H9 (cell line): ENCODE data around the gene REEP3. TPM values are rescaled to one million over a fixed set of nuclear protein-coding genes. Genes with fewer than 3 reads are reported as not detected.

Experiments
- DNase-seq: peaks from one replicate; pipeline ENCODE4 v3.0.0-alpha.2; 2017
- H2AFZ ChIP-seq: one replicate; pipeline ENCODE4 v1.6.1; 2013; ENCODE audit warnings: mild to moderate bottlenecking, low read length, control low read depth, moderate library complexity
- H2AK5ac ChIP-seq: 2 replicates; pipeline ENCODE4 v1.6.1; 2013; ENCODE audit warnings: low read length, control low read depth, mixed read lengths; ENCODE audit not compliant: insufficient read length
- H2BK120ac ChIP-seq: one replicate; pipeline ENCODE4 v1.6.1; 2013; ENCODE audit warnings: low read depth, mild to moderate bottlenecking, low read length, control low read depth, inconsistent platforms; ENCODE audit not compliant: poor library complexity, severe bottlenecking
- H2BK12ac ChIP-seq: 2 replicates; pipeline ENCODE4 v1.6.1; 2013; ENCODE audit warnings: low read length, control low read depth, mixed read lengths, low read depth; ENCODE audit not compliant: insufficient read length
- H2BK15ac ChIP-seq: 2 replicates; pipeline ENCODE4 v1.6.1; 2013; ENCODE audit warnings: low read depth, low read length, control low read depth
- H2BK20ac ChIP-seq: one replicate; pipeline ENCODE4 v1.6.1; 2013; ENCODE audit warnings: low read depth, mild to moderate bottlenecking, low read length, control low read depth, inconsistent platforms; ENCODE audit not compliant: poor library complexity, severe bottlenecking
- H2BK5ac ChIP-seq: 2 replicates; pipeline ENCODE4 v1.6.1; 2013; ENCODE audit warnings: low read length, control low read depth, mixed read lengths; ENCODE audit not compliant: insufficient read length
- H3K14ac ChIP-seq: 2 replicates; pipeline ENCODE4 v1.6.1; 2013; ENCODE audit warnings: low read length, control low read depth; ENCODE audit not compliant: insufficient read depth
- H3K18ac ChIP-seq: 2 replicates; pipeline ENCODE4 v1.6.1; 2013; ENCODE audit warnings: low read depth, mild to moderate bottlenecking, mixed read lengths, low read length, control low read depth; ENCODE audit not compliant: insufficient read length
- H3K23ac ChIP-seq: 2 replicates; pipeline ENCODE4 v1.6.1; 2013; ENCODE audit warnings: low read length, control low read depth, mixed read lengths, low read depth; ENCODE audit not compliant: insufficient read length
- H3K23me2 ChIP-seq: 2 replicates; pipeline ENCODE4 v1.6.1; 2013; ENCODE audit warnings: low read depth, mild to moderate bottlenecking, mixed read lengths, low read length, control low read depth; ENCODE audit not compliant: insufficient read length, poor library complexity, severe bottlenecking
- H3K27ac ChIP-seq: 2 replicates; pipeline ENCODE4 v1.5.1; 2013; ENCODE audit warnings: low read length, control low read depth, mixed read lengths, low read depth; ENCODE audit not compliant: insufficient read length
- H3K27me3 ChIP-seq: 2 replicates; pipeline ENCODE4 v1.6.1; 2013; ENCODE audit warnings: low read length, control low read depth, inconsistent platforms; ENCODE audit not compliant: insufficient read depth
- H3K4ac ChIP-seq: 2 replicates; pipeline ENCODE4 v1.6.1; 2013; ENCODE audit warnings: low read depth, mild to moderate bottlenecking, control low read depth, inconsistent platforms, low read length, moderate library complexity
- H3K4me1 ChIP-seq: 2 replicates; pipeline ENCODE4 v1.6.1; 2013; ENCODE audit warnings: low read length, control low read depth, inconsistent platforms; ENCODE audit not compliant: insufficient read depth
- H3K4me2 ChIP-seq: 2 replicates; pipeline ENCODE4 v1.6.1; 2013; ENCODE audit warnings: low read length, control low read depth, mixed read lengths; ENCODE audit not compliant: insufficient read length, insufficient read depth
- H3K56ac ChIP-seq: 2 replicates; pipeline ENCODE4 v1.6.1; 2013; ENCODE audit warnings: low read depth, mild to moderate bottlenecking, mixed read lengths, low read length, control low read depth; ENCODE audit not compliant: insufficient read length
- H3K79me1 ChIP-seq: 2 replicates; pipeline ENCODE4 v1.6.1; 2013; ENCODE audit warnings: low read depth, mild to moderate bottlenecking, moderate library complexity, low read length, control low read depth, inconsistent platforms; ENCODE audit not compliant: insufficient read depth, poor library complexity, severe bottlenecking
- H3K79me2 ChIP-seq: 2 replicates; pipeline ENCODE4 v1.6.1; 2013; ENCODE audit warnings: low read length, control low read depth, inconsistent platforms; ENCODE audit not compliant: insufficient read depth
- H3K9ac ChIP-seq: 2 replicates; pipeline ENCODE4 v1.6.1; 2013; ENCODE audit warnings: low read length, control low read depth, mixed read lengths; ENCODE audit not compliant: insufficient read length; ENCODE audit errors: extremely low read depth
- H3K9me3 ChIP-seq: one replicate; pipeline ENCODE4 v1.6.1; 2013; ENCODE audit warnings: low read depth, low read length, inconsistent platforms; ENCODE audit not compliant: control insufficient read depth
- H3T11ph ChIP-seq: one replicate; pipeline ENCODE4 v1.6.1; 2013; ENCODE audit warnings: mild to moderate bottlenecking, low read length, control low read depth, inconsistent platforms
- H4K20me1 ChIP-seq: one replicate; pipeline ENCODE4 v1.6.1; 2013; ENCODE audit not compliant: control insufficient read depth, insufficient read length, insufficient read depth
- H4K5ac ChIP-seq: 2 replicates; pipeline ENCODE4 v1.6.1; 2013; ENCODE audit warnings: low read depth, mild to moderate bottlenecking, mixed read lengths, low read length, control low read depth; ENCODE audit not compliant: insufficient read length
- H4K8ac ChIP-seq: replicated peaks from 2 replicates; pipeline ENCODE4 v1.6.1; 2013; ENCODE audit warnings: low read length, control low read depth, mixed read lengths, low read depth; ENCODE audit not compliant: insufficient read length
- H4K91ac ChIP-seq: 2 replicates; pipeline ENCODE4 v1.6.1; 2013; ENCODE audit warnings: low read depth, mild to moderate bottlenecking, moderate library complexity, mixed read lengths, low read length, control low read depth; ENCODE audit not compliant: insufficient read length
- H3K27ac Mint-ChIP-seq, 3 experiments: 2 replicates in 2 of 3; 3 replicates in 1 of 3; pipeline ENCODE4 v1.8.0; 2020 to 2021; ENCODE audit warnings: mixed read lengths in 3 of 3, mild to moderate bottlenecking in 1 of 3, moderate library complexity in 1 of 3
- H3K27me3 Mint-ChIP-seq: 2 replicates; pipeline ENCODE4 v1.8.0; 2021; ENCODE audit warnings: low read depth, mild to moderate bottlenecking, moderate library complexity, mixed read lengths
- H3K36me3 Mint-ChIP-seq, 3 experiments: 2 replicates in 2 of 3; 3 replicates in 1 of 3; pipeline ENCODE4 v1.8.0; 2020 to 2021; ENCODE audit warnings: low read depth in 3 of 3, mixed read lengths in 3 of 3; ENCODE audit not compliant: insufficient read depth in 1 of 3
- H3K4me1 Mint-ChIP-seq, 2 experiments: 2 replicates each; pipeline ENCODE4 v1.8.0; 2020; ENCODE audit warnings: mixed read lengths in 2 of 2
- H3K4me3 Mint-ChIP-seq, 2 experiments: 2 replicates in 1 of 2; 3 replicates in 1 of 2; pipeline ENCODE4 v1.8.0; 2020 to 2021; ENCODE audit warnings: mild to moderate bottlenecking in 2 of 2, mixed read lengths in 2 of 2, moderate library complexity in 1 of 2
- H3K9me3 Mint-ChIP-seq, 2 experiments: 2 replicates in 1 of 2; 3 replicates in 1 of 2; pipeline ENCODE4 v1.8.0; 2020; ENCODE audit warnings: mild to moderate bottlenecking in 2 of 2, mixed read lengths in 2 of 2, moderate library complexity in 1 of 2
- WGBS: extraction: QIAGEN DNeasy Blood & Tissue Kit; methylation state at CpG from one replicate; pipeline ENCODE4 v1.1.7; 2013; ENCODE audit warnings: missing lambda C conversion rate, low lambda C conversion rate, mixed read lengths; ENCODE audit not compliant: insufficient read length; ENCODE audit errors: extremely low coverage; 5-methylcytosine and 5-hydroxymethylcytosine counted together
- total RNA-seq: library from RNA; stranded (reverse); gene quantifications from 2 replicates; pipeline ENCODE4 v1.2.1, GENCODE V29; 2021
- TF ChIP-seq, protein P1 (sequence below): fragments of 200-600 bp; sonication (generic); conservative IDR thresholded peaks from 3 replicates; pipeline ENCODE4 v1.8.0; 2021; ENCODE audit warnings: antibody characterized with exemption, mild to moderate bottlenecking

Gene REEP3
- total RNA-seq, 1 experiment from 2014 or later: 21.4 TPM

DNA sequence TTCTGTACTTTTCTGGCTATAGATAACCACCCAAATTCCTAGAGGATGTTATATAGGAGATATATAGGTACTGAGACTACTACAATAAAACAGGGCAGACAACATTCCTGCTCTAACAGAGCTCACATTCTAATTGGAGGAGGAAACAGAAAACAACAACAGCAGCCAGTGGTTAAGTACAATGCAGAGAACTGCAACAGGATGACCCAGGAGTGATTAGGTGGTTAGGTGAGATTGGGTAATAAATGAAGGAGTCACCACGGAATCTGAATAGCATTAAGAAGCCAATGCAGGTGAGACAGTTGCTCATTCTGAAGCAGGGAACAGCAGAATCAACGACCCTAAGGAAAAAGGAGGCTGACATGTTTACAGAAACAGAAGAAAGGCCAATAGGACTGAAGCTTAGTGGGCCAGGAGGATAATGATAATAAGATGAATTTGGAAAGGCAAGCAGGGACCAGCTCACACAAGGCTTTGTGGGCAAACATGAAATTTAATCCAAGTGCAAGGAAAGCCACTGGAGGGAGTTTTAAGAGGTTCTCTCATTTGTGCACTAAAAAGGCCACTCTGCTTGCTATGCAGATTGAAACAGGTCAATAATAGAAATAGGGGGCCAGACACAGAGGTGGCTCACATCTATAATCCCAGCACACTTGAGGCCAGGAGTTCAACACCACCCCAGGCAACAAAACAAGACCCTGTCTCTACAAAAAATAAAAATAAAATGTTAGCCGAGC is 16.9 kb upstream of the REEP3 start:
- no peak overlapping the region for H2BK15ac ChIP-seq
- no peaks in the 10 kb centered on the region; a peak in 1 of 5 replicates for H3K9me3 Mint-ChIP-seq
- peak overlapping the region; percentile 75 for H3K27ac ChIP-seq
- no peak overlapping the region for H3K14ac ChIP-seq
- no peak overlapping the region for H2BK20ac ChIP-seq
- peaks cover 32 to 34% of the 10 kb centered on the region in 2 experiments for H3K4me1 Mint-ChIP-seq
- H3K18ac ChIP-seq: peak overlapping the region; percentile 46
- H3K79me2 ChIP-seq: peaks cover 9% of the 10 kb centered on the region; the same call in 1 of the 2 replicates
- no peak overlapping the region for H3K56ac ChIP-seq
- no peak overlapping the region for H3K4ac ChIP-seq
- no peak overlapping the region for H2BK5ac ChIP-seq
- DNase-seq: no peak
- no peaks in the 10 kb centered on the region for H3K23me2 ChIP-seq
- no peak overlapping the region for H3T11ph ChIP-seq
- H3K36me3 Mint-ChIP-seq: peaks cover 3 to 6% (median 4%) of the 10 kb centered on the region in 3 experiments; a peak in 5 of 7 replicates
- no peak overlapping the region for H4K8ac ChIP-seq
- no peak overlapping the region for H3K9ac ChIP-seq
- no peak overlapping the region for H4K5ac ChIP-seq
- no peak overlapping the region for H3K23ac ChIP-seq
- TF ChIP-seq, protein P1, sequence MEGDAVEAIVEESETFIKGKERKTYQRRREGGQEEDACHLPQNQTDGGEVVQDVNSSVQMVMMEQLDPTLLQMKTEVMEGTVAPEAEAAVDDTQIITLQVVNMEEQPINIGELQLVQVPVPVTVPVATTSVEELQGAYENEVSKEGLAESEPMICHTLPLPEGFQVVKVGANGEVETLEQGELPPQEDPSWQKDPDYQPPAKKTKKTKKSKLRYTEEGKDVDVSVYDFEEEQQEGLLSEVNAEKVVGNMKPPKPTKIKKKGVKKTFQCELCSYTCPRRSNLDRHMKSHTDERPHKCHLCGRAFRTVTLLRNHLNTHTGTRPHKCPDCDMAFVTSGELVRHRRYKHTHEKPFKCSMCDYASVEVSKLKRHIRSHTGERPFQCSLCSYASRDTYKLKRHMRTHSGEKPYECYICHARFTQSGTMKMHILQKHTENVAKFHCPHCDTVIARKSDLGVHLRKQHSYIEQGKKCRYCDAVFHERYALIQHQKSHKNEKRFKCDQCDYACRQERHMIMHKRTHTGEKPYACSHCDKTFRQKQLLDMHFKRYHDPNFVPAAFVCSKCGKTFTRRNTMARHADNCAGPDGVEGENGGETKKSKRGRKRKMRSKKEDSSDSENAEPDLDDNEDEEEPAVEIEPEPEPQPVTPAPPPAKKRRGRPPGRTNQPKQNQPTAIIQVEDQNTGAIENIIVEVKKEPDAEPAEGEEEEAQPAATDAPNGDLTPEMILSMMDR: no peak
- H4K20me1 ChIP-seq: no peaks in the 10 kb centered on the region
- H3K27ac Mint-ChIP-seq: peak overlapping the region; percentile 37 to 98 (median 81)
- H4K91ac ChIP-seq: no peak overlapping the region
- H2AFZ ChIP-seq: no peak overlapping the region
- H3K4me3 Mint-ChIP-seq: peak overlapping the region in 1 of 2 experiments; percentile 28; a peak in 1 of 5 replicates
- no peak overlapping the region for H2BK120ac ChIP-seq
- H3K27me3 ChIP-seq: no peaks in the 10 kb centered on the region
- H3K79me1 ChIP-seq: no peaks in the 10 kb centered on the region
- H2AK5ac ChIP-seq: no peak overlapping the region
- no peak overlapping the region for H2BK12ac ChIP-seq
- peak overlapping the region; percentile 1 for H3K4me2 ChIP-seq
- peaks cover 11% of the 10 kb centered on the region; the same call in 1 of the 2 replicates for H3K4me1 ChIP-seq
- H3K9me3 ChIP-seq: no peaks in the 10 kb centered on the region
- H3K27me3 Mint-ChIP-seq: no peaks in the 10 kb centered on the region
- WGBS: no CpG with 5 or more reads among the region's 3 CpGs
